Tibial nerve (tissue), 4 donors: Measurements from ENCODE around the gene LCN10.

Source experiments
- EP300 ChIP-seq, 2 donors: sonication (generic); formaldehyde crosslinking; IDR thresholded peaks; one replicate each; pipeline ENCODE4 v1.6.1; 2017; ENCODE audit warnings: antibody characterized with exemption in 2 of 2, mild to moderate bottlenecking in 1 of 2
- POLR2A ChIP-seq, 2 donors: fragments of 450-650 bp; IDR thresholded peaks; one replicate each; pipeline ENCODE4 v1.6.1; 2017; ENCODE audit warnings: antibody characterized with exemption in 2 of 2, mild to moderate bottlenecking in 2 of 2, moderate library complexity in 2 of 2
- TF ChIP-seq, protein P1 (sequence below), 5 experiments: fragments of 200-600 bp in 3 of 5; fragments of 450-650 bp in 2 of 5; sonication (generic) in 3 of 5; IDR thresholded peaks; one replicate each; pipeline ENCODE4 v1.5.1; 2016 to 2019; ENCODE audit warnings: antibody characterized with exemption in 5 of 5, mild to moderate bottlenecking in 3 of 5, moderate library complexity in 2 of 5

DNA sequence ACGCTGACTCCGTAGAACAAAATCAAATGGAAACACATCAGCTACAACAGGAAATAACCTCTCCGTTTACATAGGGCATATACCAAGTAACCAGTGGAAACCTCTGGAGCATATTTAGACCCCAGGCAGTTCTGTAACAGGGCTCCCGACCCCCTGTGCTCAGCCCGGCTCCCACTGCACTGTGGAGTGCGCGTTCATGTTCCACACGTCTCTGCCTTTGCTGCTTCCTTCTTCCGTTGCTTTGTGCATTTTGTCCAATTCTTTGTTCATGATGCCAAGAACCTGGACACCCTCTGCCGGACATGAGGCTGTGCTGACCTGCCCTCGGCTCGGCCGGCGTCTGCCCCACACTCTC is 49.6 kb downstream of the LCN10 start:
- TF ChIP-seq EP300 (IDR thresholded peaks at IDR 0.05) (no peak), POLR2A (IDR thresholded peaks at IDR 0.05) (no peak)
- TF ChIP-seq, protein P1, sequence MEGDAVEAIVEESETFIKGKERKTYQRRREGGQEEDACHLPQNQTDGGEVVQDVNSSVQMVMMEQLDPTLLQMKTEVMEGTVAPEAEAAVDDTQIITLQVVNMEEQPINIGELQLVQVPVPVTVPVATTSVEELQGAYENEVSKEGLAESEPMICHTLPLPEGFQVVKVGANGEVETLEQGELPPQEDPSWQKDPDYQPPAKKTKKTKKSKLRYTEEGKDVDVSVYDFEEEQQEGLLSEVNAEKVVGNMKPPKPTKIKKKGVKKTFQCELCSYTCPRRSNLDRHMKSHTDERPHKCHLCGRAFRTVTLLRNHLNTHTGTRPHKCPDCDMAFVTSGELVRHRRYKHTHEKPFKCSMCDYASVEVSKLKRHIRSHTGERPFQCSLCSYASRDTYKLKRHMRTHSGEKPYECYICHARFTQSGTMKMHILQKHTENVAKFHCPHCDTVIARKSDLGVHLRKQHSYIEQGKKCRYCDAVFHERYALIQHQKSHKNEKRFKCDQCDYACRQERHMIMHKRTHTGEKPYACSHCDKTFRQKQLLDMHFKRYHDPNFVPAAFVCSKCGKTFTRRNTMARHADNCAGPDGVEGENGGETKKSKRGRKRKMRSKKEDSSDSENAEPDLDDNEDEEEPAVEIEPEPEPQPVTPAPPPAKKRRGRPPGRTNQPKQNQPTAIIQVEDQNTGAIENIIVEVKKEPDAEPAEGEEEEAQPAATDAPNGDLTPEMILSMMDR (IDR thresholded peaks at IDR 0.05), result no peak
